Activated naive CD4-positive, alpha-beta T cell treated with anti-CD3 and anti-CD28 coated beads for 36 hours (primary cell): ENCODE measurements around the gene CGNL1. TPM values are rescaled to one million over a fixed set of nuclear protein-coding genes. Genes with fewer than 3 reads are reported as not detected.

ENCODE experiments used
- CTCF ChIA-PET: fragments of 350-600 bp; sonication (Branson Sonifier 250); formaldehyde crosslinking; loops from one replicate; lab custom pipeline; 2021; ENCODE audit warnings: antibody characterized with exemption; lab: Charles Lee
- DNase-seq: peaks from one replicate; pipeline ENCODE4 v3.0.0-alpha.2; 2020
- H3K27ac Mint-ChIP-seq: one replicate; pipeline ENCODE4 v1.8.0; 2021; ENCODE audit warnings: mild to moderate bottlenecking, mixed read lengths
- H3K27me3 Mint-ChIP-seq: one replicate; pipeline ENCODE4 v1.8.0; 2021; ENCODE audit warnings: low read depth, mixed read lengths
- H3K36me3 Mint-ChIP-seq: one replicate; pipeline ENCODE4 v1.8.0; 2021; ENCODE audit warnings: low read depth, mixed read lengths
- H3K4me1 Mint-ChIP-seq: one replicate; pipeline ENCODE4 v1.8.0; 2021; ENCODE audit warnings: low read depth, mixed read lengths
- H3K4me3 Mint-ChIP-seq: one replicate; pipeline ENCODE4 v1.8.0; 2021; ENCODE audit warnings: mild to moderate bottlenecking, moderate library complexity, mixed read lengths
- H3K9me3 Mint-ChIP-seq: one replicate; pipeline ENCODE4 v1.8.0; 2021; ENCODE audit warnings: mixed read lengths
- intact Hi-C: fragments of 100-400 bp; cut with micrococcal nuclease; formaldehyde crosslinking; loops from one replicate; pipeline ENCODE4 v1.15.1; 2023
- total RNA-seq, 2 experiments: library from RNA; stranded (reverse); gene quantifications; one replicate each; pipeline ENCODE4 v1.2.3, GENCODE V29; 2021

CGNL1 gene
- total RNA-seq, 2 experiments from 2014 or later: not detected

DNA sequence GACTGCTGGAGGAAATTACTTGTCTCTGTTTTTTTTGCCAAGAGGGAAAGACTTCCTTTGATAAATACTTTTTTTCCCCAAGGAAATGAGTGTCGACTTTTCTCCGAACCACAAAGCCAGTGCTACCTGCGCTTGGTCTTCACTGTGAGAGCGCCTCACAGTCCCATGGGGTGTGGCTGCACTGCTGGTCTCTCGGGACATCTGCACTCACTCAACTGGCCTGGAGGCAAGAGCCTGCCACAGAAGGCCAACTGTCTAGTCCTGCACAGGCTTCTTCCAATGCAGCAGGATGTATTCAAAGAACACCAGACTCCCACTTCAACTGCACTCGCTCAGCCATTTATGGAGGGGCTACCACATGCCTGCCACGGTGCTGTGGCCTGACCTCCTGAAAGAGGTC, 40.6 kb upstream of the CGNL1 start:
- no peak for DNase-seq
- Mint-ChIP-seq H3K27ac (no peak overlapping the region), H3K27me3 (peaks cover 4% of the 10 kb centered on the region), H3K4me3 (no peak overlapping the region), H3K9me3 (no peaks in the 10 kb centered on the region), H3K4me1 (no peaks in the 10 kb centered on the region), H3K36me3 (no peaks in the 10 kb centered on the region)
- intact Hi-C loops: no loop called here
- CTCF ChIA-PET: no interaction called here

DNA sequence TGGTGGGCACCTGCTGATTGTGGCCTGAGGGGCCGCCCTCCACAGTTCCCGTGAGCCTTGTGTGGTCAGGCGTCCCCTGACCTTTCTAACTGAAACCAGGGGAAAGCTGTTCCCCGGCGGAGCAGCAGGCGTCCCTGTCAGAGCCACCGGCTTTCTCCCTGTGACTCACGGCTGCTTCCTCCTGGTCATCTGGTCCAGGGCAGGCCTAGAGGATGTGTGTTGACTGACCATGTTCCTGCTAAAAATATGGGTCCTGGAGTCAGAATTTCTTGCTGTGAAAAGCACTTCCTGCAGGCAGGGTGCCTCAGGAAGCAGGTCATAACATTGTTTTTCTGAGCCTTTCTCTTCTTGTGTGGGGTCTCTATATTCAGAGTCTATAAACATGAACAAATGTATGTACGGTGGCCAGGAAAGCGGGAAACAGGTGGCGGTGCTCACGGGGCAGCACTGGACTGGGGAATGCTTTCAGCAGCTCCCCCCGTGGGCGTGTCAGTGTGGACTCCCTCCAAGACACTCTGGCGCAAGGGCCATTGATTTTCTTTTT, 38.4 kb upstream of the CGNL1 start:
- Mint-ChIP-seq H3K36me3 (no peaks in the 10 kb centered on the region), H3K9me3 (no peaks in the 10 kb centered on the region), H3K4me3 (no peak overlapping the region), H3K27ac (no peak overlapping the region), H3K4me1 (no peaks in the 10 kb centered on the region), H3K27me3 (peaks cover 4% of the 10 kb centered on the region)
- no peak for DNase-seq
- intact Hi-C loops: no loop called here
- CTCF ChIA-PET: interaction anchor here (1.1 to 1.4 kb wide), 2 partner anchors 190 to 200 kb away, joined by 3 to 5 read pairs; no protein-coding TSS in a partner anchor

DNA sequence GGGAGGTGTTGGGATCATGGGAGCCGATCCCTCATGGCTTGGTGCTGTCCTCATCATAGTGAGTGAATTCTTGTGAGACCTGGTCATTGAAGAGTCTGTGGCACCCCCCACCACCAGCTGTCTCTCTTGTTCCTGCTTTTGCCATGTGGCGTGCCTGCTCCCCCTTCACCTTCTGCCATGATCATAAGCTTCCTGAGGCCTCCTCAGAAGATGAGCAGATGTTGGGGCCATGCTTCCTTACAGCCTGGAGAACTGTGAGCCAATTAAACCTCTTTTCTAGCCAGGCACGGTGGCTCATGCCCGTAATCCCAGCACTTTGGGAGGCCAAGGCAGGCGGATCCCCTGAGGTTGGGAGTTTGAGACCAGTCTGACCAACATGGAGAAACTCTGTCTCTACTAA, 37.0 kb upstream of the CGNL1 start:
- no peak for DNase-seq
- intact Hi-C loops: no loop called here
- Mint-ChIP-seq H3K27ac (no peak overlapping the region), H3K27me3 (peaks cover 4% of the 10 kb centered on the region), H3K9me3 (no peaks in the 10 kb centered on the region), H3K4me1 (no peaks in the 10 kb centered on the region), H3K4me3 (no peak overlapping the region), H3K36me3 (no peaks in the 10 kb centered on the region)
- CTCF ChIA-PET: interaction anchor here (2.8 to 6.3 kb wide), 2 partner anchors 189 to 203 kb away, joined by 12 to 115 read pairs; no protein-coding TSS in a partner anchor

DNA sequence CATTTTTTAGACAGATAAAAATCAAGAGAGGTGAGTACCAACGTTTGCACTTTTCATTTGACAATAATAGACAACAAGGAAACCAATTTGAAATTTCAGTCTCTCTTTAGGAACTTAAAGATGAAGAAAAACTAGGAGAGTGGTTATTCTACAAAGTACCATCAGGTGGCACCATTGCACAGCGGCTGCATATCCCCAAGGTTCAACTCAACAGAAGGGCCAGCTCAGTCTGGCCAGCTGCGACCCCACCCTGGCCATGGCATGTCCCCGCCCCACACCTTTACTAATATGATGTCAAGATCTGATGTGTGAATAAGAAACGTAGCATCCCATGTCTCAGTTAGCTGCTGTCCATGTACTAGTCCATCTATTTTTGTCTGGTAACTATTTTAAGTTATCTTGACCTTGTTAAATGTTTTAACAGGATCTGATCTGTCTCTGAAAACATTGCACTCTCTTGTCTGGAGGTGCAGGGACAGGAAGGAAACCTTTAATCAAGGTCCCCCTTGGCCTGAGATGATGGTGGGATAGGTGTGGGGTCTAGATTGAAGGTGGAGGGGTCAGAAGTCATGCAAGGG, 35.5 kb upstream of the CGNL1 start:
- no peak overlapping the region for H3K4me3 Mint-ChIP-seq
- peak; percentile 52 for DNase-seq
- H3K27me3 Mint-ChIP-seq: peaks cover 2% of the 10 kb centered on the region
- H3K9me3 Mint-ChIP-seq: no peaks in the 10 kb centered on the region
- H3K4me1 Mint-ChIP-seq: no peaks in the 10 kb centered on the region
- no peak overlapping the region for H3K27ac Mint-ChIP-seq
- H3K36me3 Mint-ChIP-seq: no peaks in the 10 kb centered on the region
- CTCF ChIA-PET: interaction anchor here (0.5 to 6.3 kb wide), 16 partner anchors 8 to 849 kb away, joined by 3 to 115 read pairs (median 4); no protein-coding TSS in a partner anchor
- intact Hi-C loops: loop anchor here (1.0 to 10.0 kb wide), 4 partner anchors 187 to 727 kb away; partner anchors contain the start of gene ALDH1A2

DNA sequence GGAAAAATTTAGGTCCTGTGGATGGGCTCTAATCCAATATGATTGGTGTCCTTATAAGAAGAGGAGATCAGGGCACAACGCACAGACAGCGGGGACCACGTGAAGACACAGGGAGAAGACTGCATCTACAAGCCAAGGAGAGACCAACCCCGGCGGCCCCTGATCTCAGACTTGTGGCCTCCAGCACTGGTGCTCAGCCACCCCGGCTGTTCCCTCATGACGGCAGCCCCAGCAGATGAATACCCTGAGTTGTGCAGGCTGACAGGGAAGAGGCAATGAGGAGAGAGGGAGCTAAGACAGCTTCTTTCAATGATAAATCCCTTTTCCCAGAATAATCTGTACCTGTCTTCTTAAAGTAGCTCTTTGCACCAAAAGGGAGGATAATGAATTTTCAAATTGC, 33.3 kb upstream of the CGNL1 start:
- intact Hi-C loops: loop anchor here (5.0 to 10.0 kb wide), 2 partner anchors 522 to 724 kb away; partner anchors contain the start of gene ALDH1A2
- no peaks in the 10 kb centered on the region for H3K36me3 Mint-ChIP-seq
- no peak overlapping the region for H3K4me3 Mint-ChIP-seq
- H3K27me3 Mint-ChIP-seq: peaks cover 1% of the 10 kb centered on the region
- no peak for DNase-seq
- H3K9me3 Mint-ChIP-seq: no peaks in the 10 kb centered on the region
- CTCF ChIA-PET: interaction anchor here (1.2 to 6.3 kb wide), 4 partner anchors 26 to 199 kb away, joined by 3 to 115 read pairs (median 12); no protein-coding TSS in a partner anchor
- H3K27ac Mint-ChIP-seq: no peak overlapping the region
- H3K4me1 Mint-ChIP-seq: no peaks in the 10 kb centered on the region

DNA sequence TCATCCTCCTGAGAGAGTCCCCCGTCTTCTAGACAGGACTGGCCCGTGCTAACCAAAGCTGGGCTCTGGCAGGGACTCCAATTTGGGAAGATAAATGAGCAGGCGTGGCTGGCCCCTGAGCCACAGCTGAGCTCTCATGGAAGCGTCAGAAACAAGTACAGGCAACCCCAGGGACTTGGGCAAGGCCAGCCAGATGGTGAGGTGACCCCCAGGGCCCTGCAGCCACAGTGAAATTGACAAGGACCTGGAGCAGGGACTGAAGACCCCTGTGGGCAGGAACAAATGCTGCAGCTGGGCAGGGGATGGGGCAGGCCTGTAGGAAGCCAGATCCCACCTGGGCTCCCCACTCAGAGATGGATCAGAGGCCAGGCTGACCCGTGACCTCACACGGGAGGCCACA, 32.8 kb upstream of the CGNL1 start:
- H3K27me3 Mint-ChIP-seq: no peaks in the 10 kb centered on the region
- H3K4me1 Mint-ChIP-seq: no peaks in the 10 kb centered on the region

DNA sequence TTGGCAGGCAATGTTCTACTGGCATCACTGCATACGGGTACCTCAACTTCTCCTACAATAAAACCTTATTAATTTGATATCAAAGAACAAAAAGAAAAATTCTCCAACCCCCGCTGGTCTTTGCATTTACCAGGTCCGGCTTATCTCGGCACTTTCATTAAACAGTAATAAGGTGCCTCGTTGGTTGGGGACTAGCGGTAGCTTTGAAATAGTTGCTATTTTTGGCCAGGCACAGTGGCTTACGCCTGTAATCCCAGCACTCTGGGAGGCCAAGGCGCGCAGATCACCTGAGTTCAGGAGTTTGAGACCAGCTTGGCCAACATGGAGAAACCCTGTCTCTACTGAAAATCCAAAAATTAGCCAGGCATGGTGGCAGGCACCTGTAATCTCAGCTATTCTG, 32.0 kb upstream of the CGNL1 start:
- intact Hi-C loops: loop anchor here (5.0 to 10.0 kb wide), 2 partner anchors 521 to 723 kb away; partner anchors contain the start of gene ALDH1A2
- H3K4me1 Mint-ChIP-seq: no peaks in the 10 kb centered on the region
- H3K36me3 Mint-ChIP-seq: no peaks in the 10 kb centered on the region
- CTCF ChIA-PET: interaction anchor here (0.6 to 6.3 kb wide), 3 partner anchors 13 to 517 kb away, joined by 3 to 115 read pairs (median 6); no protein-coding TSS in a partner anchor
- no peak for DNase-seq
- H3K9me3 Mint-ChIP-seq: no peaks in the 10 kb centered on the region
- no peak overlapping the region for H3K4me3 Mint-ChIP-seq
- H3K27ac Mint-ChIP-seq: no peak overlapping the region
- no peaks in the 10 kb centered on the region for H3K27me3 Mint-ChIP-seq

More for the DNA sequence above, 32.8 kb upstream of the CGNL1 start:
- Mint-ChIP-seq H3K4me3 (no peak overlapping the region), H3K9me3 (no peaks in the 10 kb centered on the region), H3K27ac (no peak overlapping the region), H3K36me3 (no peaks in the 10 kb centered on the region)
- CTCF ChIA-PET: interaction anchor here (1.2 to 6.3 kb wide), 3 partner anchors 26 to 199 kb away, joined by 3 to 115 read pairs (median 15); no protein-coding TSS in a partner anchor
- DNase-seq: no peak
- intact Hi-C loops: loop anchor here (5.0 to 10.0 kb wide), 2 partner anchors 521 to 724 kb away; partner anchors contain the start of gene ALDH1A2

DNA sequence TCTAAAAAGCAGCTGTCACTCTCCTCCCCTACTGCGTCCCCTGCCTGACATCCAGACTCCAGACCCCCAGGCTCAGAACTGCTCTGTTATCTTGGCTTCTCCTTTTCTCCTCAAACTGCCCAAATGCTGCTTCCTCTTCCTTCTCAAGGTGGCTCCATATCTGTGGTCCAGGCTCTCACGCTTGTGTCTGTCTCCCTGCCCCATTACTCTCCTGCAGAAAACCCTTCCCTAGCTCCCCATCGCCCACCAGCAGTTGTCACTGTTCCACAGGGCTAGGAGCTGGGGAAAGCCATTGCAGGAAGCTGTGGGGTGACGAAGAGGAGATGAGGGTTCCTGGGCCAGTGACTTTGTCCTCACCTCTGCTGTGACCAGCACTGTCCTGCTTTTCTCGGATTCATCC, 30.7 kb upstream of the CGNL1 start:
- CTCF ChIA-PET: interaction anchor here (1.6 kb wide), 1 partner anchor 182 kb away, joined by 9 read pairs; no protein-coding TSS in a partner anchor
- Mint-ChIP-seq H3K27me3 (no peaks in the 10 kb centered on the region), H3K4me1 (no peaks in the 10 kb centered on the region), H3K27ac (no peak overlapping the region), H3K4me3 (no peak overlapping the region), H3K36me3 (no peaks in the 10 kb centered on the region), H3K9me3 (no peaks in the 10 kb centered on the region)
- intact Hi-C loops: loop anchor here (10.0 kb wide), 1 partner anchor 519 kb away; no protein-coding TSS in a partner anchor
- DNase-seq: no peak

DNA sequence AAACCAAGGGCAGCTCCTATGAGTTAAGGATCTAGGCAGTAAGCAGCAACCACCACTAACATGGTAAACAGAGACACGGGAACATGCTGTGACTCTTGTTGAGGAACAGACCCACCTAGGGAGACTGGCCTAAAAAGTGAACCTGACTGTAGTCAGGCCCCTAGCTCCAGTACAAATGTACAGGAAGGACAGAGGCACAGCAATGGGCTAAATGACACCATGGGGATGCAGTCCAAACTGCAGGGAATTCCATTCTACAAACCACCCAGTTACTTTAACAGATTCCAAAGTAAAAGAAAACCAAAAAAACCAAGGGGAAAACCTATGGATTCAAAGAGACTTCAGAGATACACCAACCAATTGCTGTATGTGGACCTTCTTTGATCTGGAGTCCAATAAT, 28.2 kb upstream of the CGNL1 start:
- no peaks in the 10 kb centered on the region for H3K27me3 Mint-ChIP-seq
- H3K9me3 Mint-ChIP-seq: no peaks in the 10 kb centered on the region
- intact Hi-C loops: loop anchor here (10.0 kb wide), 1 partner anchor 517 kb away; no protein-coding TSS in a partner anchor
- no peak for DNase-seq
- H3K4me1 Mint-ChIP-seq: no peaks in the 10 kb centered on the region
- no peaks in the 10 kb centered on the region for H3K36me3 Mint-ChIP-seq
- CTCF ChIA-PET: interaction anchor here (0.6 to 1.6 kb wide), 4 partner anchors 42 to 340 kb away, joined by 3 to 5 read pairs (median 4); no protein-coding TSS in a partner anchor
- H3K4me3 Mint-ChIP-seq: no peak overlapping the region
- H3K27ac Mint-ChIP-seq: no peak overlapping the region

DNA sequence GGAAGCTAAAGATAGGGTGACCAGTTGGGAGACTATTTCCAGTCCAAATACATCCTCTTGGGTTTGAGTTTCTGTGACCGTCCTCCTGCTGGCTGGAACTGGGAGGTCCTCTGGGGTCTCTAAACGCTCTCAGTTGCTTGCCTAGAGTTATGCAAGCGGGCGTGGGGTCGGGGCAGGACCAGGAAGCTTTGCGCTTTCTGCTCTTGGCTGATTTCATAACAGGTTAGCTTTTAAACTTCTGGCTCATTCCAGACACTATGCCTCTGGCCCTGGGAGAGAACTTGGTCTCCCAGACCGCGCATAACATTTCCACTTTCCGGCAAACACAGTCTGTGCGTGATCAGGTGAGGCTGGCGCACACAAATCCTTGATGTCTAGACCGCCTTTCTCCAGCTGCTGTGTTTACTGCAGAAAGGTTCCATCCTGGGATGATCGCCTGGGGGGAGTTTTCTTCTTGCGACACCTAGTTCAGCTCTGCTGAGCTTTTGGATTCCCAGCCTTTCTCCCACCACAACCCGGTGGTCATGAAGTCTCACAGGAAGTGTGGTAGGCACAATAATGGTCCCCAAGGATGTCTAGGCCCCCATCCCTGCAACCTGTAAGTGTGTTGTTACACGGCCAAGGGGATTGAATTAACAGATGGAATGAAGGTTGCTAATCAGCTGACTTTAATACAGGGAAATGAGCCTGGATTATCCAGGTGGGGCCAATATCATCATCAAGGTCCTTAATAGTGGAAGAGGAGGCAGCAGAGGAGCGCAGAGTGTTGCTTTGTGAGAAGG, 23.6 kb upstream of the CGNL1 start:
- H3K27me3 Mint-ChIP-seq: peaks cover 4% of the 10 kb centered on the region
- H3K4me1 Mint-ChIP-seq: no peaks in the 10 kb centered on the region
- H3K9me3 Mint-ChIP-seq: no peaks in the 10 kb centered on the region
- H3K36me3 Mint-ChIP-seq: no peaks in the 10 kb centered on the region
- intact Hi-C loops: no loop called here
- H3K27ac Mint-ChIP-seq: no peak overlapping the region
- no peak for DNase-seq
- CTCF ChIA-PET: interaction anchor here (0.6 to 2.1 kb wide), 2 partner anchors 10 to 175 kb away, joined by 3 to 5 read pairs; no protein-coding TSS in a partner anchor
- no peak overlapping the region for H3K4me3 Mint-ChIP-seq

DNA sequence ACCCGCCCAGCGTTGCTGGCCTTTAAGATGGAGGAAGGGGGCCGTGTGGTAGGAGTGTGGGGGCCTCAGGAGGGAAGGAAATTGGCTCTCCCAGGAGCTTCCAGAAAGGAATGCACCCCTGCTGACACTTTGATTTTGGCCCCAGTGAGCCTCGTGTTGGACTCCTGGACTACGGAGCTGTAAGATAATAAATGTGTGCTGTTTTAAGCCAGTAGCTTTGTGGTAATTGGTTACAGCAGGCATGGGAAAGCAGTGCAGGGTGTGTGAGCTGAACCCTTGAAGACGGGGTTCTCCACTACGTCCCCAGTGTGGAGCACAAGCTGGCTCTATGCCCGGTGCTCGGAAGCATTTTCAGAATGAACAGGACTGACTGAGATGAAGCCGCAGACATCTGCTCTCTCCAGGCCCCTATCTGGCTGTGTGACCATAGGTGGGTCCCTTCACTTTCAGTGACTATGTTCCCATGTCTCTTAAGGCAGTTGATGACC, 22.9 kb upstream of the CGNL1 start:
- intact Hi-C loops: no loop called here
- no peaks in the 10 kb centered on the region for H3K9me3 Mint-ChIP-seq
- DNase-seq: no peak
- H3K27me3 Mint-ChIP-seq: peaks cover 4% of the 10 kb centered on the region
- H3K4me1 Mint-ChIP-seq: no peaks in the 10 kb centered on the region
- CTCF ChIA-PET: interaction anchor here (2.1 kb wide), 1 partner anchor 174 kb away, joined by 5 read pairs; no protein-coding TSS in a partner anchor
- H3K36me3 Mint-ChIP-seq: no peaks in the 10 kb centered on the region
- H3K27ac Mint-ChIP-seq: no peak overlapping the region
- no peak overlapping the region for H3K4me3 Mint-ChIP-seq
